HG03095 (cell line): ENCODE data around the gene ACOXL.

Experiments used
- ATAC-seq: cut with Tn5 transposase; IDR thresholded peaks from one replicate; pipeline ENCODE4 v1.9.1; 2021; ENCODE audit warnings: moderate library complexity; ENCODE audit not compliant: unreplicated experiment

ACOXL gene

DNA sequence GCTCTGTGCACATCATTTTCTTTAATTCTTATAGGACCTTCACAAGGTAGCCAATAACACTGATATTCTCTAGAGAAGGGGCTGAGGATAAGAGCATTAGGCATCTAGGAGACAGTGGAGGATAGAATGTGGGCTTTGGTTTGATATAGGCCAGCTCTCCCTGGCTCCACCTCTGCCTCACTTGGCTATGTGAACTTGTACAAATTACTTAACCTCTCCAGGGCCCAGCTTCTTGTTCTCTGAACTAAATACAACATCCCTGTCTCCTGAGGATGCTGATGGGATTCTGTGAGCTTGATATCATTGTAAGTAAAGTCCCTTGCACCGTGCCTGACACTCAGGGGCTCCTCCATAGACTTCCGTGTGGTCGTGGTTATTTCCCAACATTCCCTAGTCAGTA is 87.3 kb downstream of the ACOXL start:
- ATAC-seq: no peak

DNA sequence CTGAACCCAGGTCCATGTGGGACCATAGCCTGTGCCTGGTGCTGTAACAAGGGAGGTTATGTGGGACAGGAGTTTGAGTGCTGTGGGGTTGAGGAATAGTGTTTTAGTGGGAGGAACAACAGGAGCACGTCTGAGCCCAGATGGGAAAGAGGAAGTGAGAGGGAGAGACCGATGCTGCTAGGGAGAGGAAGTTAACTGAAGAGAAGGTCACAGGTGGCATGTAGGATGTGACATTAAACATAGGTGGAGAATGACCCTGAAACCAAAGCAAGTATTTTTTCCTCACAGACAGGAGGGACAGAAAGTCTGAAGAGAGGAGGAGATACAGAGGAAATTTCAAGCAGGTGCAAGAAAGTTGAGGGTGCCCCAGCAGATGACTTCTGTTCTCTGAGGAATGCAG is 87.8 kb downstream of the ACOXL start:
- no peak for ATAC-seq

DNA sequence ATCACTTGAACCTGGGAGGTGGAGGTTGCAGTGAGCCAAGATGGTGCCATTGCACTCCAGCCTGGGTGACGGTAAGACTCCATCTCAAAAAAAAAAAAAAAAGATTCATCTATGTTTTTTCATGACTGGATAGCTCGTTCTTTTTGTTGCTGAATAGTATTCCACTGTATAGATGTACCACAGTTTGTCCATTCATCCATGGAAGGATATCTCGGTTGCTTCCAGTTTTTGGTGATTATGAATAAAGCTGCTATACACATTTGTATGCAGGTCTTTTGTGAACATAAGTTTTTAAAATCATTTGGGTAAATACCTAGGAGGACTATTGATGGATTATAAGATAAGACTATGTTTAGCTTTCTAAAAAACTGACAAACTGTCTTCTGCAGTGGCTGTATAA is 90.8 kb downstream of the ACOXL start:
- no peak for ATAC-seq

DNA sequence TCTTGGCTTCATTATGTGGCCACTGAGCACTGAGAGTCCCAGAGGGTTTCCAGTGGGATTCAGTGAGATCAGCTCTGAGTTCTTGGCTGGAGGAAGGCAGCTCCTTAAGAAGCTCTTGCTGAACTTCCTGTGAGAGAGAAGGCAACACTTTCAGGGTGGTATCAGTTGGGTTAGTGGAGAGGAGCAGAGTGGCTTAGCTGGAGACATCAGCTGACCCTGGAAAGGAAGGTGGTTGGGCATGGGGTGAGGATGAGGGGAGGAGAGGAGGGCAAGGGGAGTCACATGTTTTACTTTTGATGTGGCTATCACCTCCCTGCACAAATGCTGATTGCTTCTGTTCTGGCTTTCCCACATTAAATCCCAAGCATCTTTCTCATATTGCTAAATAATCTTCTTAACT is 95.1 kb downstream of the ACOXL start:
- ATAC-seq: no peak

DNA sequence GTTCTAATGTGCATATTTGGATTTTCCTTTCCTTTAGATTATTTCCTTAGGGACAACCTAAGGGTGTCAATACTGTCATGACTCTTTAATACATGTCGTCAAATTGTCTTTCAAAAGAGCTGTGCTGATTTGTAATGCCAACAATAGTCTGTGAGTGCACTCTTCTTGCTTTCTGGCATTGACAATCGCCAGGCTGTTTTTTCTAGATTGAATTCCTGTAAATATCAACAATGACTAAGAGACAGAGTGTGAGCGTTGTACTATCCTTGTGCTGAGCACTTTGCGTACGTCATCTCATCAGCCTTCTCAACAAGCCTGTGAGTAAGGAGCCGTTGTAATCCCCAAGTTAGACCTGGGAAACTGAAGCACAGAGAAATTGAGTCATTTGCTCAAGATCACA is 96.0 kb downstream of the ACOXL start:
- ATAC-seq: no peak

DNA sequence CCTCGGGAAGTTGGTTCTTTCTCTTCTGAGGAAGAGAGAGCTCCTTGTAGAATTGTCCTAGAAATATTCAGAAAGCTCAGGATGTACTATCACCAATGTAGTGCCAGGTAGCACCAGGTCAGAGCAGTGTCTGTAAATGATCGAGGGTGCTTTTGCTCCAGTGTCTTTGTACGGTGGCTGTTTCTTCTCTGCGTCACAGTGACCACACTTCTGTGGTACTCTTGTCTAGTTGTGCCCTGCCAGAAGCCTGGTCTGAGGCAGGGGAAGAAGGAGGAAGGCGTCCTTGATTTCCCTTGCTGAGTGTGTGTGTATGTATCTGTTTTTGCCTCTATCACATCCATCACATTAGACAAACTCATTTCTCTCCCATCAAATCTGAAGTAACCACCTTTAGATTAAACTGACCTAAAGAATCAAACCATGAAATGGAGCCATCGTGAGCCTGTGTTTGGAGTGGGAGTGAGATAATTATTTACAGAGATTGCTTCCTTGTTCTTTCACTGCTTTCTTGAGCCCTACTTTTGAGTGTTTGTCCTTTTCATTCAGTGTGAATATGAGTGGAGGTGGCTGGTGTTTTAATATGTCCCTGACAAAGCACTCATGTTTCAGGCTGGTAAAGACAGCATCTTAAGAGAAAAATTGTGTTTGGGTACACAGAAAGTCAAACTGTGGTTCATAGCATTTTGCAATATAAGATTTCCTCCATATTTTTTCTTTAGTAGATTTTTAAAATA is 97.2 kb downstream of the ACOXL start:
- no peak for ATAC-seq

DNA sequence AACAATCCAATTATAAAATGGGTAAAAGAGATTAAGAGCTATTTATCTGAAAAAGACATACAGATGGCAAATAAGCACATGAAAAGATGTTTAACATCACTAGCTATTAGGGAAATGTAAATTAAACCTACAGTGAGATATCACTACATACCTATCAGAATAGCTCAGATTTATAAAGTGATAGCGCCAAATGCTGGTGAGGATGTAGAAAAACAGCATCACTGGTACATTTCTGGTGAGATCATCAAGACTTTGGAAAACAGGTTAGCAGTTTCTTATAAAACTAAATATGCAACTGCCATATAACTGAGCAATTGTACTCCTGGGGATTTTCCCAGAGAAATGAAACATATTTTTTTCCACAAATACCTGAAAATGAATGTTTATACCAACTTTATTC is 100.4 kb downstream of the ACOXL start:
- ATAC-seq: no peak

DNA sequence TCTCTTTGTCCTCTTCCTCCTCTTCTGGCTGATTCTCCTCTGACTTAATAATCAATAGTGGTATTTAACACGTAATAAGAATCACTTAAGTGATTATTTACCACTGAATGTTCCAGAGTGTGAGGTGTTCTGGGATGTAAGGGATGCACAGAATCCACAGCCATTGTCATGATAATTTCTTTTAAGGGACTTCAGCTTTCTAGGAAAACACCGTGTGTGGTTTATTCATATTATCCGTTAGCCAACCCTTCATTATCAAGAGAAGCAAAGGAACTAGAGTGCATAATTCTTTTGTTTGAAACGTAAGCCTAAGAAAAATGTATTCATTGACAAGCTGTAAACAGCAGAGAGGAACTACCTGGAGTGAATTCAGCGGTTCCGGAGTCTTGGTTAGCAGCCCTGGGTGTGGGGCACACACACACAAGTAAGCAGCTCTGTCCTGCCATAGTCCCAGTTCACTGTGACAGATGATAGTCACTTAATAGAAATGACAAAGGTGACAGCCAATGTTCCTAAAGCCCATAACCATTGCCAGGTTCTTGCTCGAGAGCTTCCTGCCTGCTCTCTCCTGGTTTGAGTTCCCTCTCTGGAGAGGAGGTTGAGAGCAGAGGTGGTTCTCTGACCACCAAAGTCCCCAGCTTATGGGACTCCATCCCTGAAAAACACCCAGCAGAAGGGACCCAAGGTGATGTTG is 101.9 kb downstream of the ACOXL start:
- ATAC-seq: no peak

DNA sequence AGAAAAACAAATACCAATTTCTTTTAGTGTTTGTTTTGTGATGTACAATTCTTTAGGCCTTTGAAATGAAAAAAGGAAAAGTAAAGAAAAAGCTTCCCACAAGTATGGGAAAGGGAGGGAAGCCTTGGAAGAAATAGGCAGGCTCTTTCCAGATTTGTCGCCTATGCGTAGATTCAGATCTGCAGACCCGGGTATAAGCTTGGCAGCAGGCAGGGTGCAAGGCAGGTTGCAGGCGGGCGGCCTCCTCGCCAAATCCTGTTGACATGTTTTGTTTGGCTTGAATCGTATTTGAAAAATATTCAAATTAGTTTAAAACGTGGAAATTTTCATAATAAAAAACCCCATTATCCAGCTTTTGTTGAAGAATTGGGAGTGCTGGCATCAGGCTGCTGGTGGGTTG is 104.3 kb downstream of the ACOXL start:
- ATAC-seq: no peak

DNA sequence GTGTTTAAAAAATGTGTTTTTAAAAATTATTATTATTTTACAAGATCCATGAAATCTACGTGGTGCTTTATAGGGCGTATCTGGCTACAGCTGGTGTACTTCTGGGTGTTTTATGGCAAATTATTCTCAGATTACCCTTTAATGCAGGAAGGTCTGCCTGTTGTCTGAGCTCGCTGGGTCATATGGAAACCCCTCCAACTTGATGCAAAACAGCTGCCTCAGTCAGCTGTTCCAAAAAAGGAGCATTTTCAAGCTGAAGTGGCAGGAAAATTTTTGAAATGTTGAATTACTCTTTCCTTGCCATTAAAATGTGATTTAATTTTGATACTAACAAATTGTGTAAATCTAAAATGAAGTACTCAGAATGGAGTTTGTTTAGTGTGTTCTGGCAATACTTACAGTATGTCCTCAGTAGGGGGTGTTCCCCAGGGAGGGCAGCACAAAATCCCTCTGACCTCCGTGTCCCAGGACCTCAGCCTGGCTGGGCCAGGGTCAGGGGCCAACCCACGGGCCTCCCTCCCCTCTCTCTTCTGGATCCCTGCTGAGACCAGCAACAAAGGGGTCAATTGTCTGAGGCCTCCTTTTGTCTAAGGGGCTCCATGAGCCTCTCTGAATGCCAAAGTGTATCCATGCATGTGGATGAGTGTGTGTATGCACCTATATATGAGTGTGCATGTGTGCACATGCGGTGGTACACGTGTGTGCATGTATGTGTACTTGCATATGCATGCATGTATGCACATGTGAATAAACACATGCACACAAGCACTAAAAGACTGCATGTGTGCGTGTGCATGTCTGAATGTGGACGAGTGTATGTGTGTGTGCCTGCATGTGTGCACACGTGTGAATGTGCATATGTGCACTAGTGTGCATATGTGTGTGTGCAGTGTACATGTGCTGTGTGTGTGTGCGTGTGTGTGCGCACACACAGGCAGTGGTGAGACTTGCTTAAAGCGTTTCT is 105.4 kb downstream of the ACOXL start:
- ATAC-seq: no peak

DNA sequence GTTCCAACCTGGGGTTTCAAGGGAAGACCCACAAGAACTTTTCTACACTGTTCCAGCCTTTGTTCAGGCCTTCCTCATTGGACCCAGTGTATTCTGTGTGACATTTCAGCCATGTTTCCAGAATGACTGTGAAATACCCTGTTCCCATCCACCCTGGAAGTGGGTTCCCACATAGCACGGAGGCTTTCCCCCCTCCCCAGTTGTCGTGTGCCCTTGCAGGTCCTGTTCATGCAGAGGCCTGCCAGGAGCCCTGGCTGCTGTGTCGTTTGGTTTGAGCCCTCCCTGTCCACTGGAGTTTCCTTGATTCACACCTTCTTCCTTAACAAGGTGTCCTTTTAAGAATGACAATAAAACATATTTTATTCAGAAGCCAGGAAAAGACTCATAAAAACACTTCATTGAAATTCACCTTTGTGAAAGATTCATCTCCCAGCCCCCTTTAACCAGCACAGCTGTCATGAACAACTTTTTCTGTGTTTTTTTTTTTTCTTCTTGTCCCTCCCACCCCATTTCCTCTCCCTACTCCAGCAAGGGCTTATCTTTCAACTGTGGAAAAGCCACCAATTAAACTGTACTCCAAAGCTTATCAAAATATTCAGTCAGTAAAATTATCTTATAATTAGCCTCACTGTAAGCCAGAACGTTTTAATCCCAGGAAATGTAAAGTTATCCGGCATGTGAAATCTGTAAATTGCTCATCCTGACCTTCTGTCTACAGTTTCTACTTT is 106.4 kb downstream of the ACOXL start:
- ATAC-seq: no peak

DNA sequence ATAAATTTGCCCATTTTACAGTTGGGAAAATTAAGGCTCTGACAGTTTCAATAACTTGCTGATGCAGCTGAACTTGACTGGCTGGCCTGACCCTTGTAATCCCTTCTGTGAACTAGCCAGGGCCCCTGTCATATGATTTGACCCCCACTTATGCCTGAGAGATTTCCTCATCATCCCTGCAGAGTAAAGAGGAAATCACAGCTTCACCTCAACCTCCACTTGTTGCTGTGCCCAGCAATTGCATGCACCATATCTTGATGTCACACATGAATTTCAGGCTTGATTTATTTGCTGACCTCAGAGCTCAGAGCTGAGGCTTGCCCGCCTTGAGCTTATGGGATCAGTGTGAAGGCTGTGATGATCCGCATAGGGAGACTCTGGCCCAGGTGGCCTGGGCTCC is 108.1 kb downstream of the ACOXL start:
- ATAC-seq: no peak

DNA sequence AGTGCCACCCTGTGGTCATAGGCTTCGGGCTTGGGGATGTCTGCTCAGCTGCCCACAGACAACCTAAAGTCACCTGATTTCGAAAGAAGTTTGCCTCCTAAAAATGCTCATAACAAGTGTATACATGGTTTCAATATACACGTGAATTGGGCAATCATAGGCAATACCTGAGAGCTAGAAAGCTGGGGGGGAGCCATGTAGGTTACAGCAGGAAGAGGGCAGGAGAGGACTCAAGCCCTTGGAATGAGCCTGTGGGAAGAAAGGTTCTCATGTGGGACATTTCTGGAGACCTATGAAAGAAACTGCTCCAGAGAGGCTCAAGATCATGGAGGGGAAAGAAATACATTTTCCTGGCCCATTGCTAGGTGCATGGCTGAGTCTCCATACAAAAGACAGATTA is 109.7 kb downstream of the ACOXL start:
- no peak for ATAC-seq

DNA sequence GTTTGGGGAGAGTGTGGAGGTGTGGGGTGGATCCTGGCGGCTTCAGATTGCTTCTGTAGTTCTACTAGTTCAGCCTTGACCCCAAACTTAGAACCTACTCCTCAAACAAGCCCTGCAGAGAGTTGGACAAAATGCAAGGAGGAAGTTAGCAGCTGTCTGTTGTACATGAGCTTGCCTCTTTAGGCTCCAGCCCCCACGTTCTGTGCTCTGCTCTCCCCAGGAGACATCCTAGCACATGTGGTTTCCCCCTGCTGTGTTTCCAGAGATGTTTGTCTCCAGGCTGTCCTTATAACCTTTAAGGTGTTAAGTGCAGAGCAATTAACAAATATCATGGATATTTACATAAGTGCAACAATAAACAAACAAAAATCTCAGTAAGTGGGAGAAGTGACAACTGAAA is 111.1 kb downstream of the ACOXL start:
- no peak for ATAC-seq

DNA sequence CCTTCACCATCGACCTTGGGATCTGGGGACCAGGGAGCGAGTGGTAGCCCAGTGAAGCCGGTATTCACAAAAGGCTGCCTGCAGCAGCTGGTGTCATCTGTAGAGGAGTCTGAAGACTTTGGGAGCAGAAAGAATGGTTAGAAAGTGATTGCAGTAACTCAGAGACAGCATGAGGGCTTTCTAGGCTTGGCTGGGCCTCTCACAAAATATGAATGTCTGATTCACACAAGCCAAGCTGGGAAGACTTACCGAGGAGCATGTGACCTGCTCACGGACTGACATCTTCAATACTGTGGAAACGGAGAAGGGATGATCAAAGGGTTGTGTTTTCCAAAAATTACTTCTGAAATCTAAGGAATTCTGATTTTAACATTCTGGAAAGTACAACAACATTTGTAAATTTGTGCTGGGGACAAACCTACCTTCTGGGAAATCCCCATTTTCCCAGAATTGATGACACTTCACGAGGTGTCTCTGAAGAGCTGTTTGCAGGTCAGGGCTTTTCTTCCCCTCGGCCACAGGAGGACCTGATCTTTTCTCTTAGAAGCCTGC is 111.7 kb downstream of the ACOXL start:
- ATAC-seq: no peak

DNA sequence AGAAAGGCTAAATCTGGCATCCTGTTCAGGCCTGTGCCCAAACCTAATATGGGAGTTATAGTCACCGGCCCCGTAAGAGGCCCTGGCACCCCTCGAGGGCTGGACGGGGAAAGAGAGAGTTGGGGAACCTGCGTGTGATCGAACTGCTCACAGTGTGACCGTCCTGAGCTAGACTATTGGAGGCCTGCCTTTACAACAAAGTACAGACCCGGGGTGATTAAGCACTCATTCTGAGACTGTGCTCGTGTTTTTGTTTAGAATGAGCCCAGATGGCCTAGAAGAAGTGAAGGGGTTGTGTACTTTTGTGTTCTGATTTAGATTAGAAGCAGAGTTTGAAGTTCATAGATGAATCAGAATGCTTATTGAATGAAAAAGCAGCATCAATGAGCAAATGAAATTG is 115.3 kb downstream of the ACOXL start:
- ATAC-seq: no peak

DNA sequence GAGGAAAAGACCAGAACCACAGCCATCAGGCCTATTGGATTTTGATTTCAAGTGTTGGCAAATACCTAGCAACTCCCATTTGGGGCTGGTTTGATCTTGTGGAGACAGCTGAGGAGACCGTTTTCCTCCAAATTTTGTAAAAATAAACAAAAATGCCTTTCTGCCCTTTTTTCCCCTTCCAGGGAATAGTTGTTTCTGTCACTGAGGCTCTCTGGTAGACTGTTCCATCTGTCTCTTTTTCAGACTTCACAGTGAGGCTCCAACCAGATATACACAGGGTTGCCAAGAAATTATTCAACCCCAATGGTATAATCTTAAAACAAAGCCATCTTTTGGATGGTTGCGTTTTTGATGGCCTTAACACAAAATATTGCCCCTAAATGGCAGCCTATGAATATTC is 115.7 kb downstream of the ACOXL start:
- no peak for ATAC-seq

DNA sequence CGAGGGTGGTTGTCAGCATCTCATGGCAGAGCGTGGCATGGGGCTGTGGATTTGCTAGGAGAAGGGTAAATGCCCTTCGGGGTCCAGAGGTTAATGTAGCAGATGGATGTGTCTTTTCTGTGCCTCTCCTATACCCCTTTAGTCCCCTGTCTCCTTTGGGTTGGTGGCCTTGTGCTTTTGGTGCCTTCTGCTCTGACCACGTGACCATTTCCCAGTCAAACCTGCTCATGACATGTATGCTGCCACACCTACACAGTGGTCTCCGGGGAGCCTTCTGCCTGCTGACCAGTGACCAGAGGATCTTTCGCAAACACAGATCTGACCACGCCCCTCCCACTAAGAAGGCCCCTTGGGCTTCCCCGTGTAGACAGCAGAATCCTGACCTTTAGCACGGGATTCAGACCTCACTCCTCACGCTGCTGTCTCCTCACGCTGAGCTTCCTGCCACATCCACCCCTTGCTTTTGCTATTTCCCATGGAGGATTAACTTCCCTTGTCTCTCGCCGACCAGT is 116.2 kb downstream of the ACOXL start:
- ATAC-seq: no peak

DNA sequence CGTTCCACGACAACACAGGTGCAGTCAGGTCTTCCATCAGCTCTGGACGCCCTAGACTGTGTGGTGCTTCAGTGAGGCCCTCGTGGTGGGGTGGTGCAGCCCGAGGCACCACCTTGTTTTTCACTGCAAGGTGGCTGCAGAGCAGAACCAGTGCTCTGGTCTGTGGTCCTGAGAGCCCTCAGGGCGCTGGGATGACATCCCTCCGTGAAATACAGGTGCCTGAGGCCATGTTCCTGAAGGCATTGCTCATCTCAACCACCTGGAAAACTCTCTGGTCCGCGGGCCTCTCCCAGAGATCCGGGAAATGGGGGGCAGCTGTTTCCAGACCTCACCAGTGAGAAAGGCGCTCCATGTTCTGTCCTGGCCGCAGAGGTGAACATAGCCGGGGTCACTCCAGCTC is 119.2 kb downstream of the ACOXL start:
- ATAC-seq: no peak

DNA sequence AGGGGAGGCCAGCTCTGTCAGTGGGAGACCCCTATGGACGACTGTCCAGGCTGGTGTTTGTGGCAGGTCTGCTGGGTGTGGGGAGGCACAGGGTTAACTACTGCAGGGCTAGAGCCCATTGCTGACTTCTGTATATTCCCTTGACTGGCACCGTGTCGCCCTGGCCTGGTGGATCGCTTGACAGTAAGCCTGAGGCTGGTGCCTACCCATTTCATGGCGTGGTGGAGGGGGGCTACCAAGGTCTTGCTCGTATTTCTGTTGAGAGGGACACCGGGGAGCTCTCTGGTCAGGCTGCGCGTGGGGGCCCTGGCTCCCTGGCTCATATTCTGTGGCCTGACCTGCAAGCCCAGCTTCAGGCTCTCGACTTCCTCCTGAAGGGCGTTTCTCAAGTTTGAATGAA is 119.7 kb downstream of the ACOXL start:
- ATAC-seq: no peak
